GM23338 (cell line): Measurements from ENCODE around the gene ZC3H8. TPM values are rescaled to one million over a fixed set of nuclear protein-coding genes. Genes with fewer than 3 reads are reported as not detected.

ENCODE experiments used
- ATAC-seq: fragments of 200-7000 bp; cut with Tn5 transposase; 3 replicates; pipeline ENCODE4 v1.9.1; 2020
- DNase-seq: peaks from one replicate; pipeline ENCODE4 v3.0.0-alpha.2; 2015; ENCODE audit warnings: low spot score
- H2AFZ ChIP-seq: fragments of 200-600 bp; sonication (generic); 2 replicates; pipeline ENCODE4 v1.8.0; 2016; ENCODE audit warnings: antibody characterized with exemption, mild to moderate bottlenecking, moderate library complexity
- H3F3A ChIP-seq: fragments of 200-600 bp; sonication (generic); replicated peaks from 2 replicates; pipeline ENCODE4 v1.8.0; 2017; ENCODE audit warnings: antibody characterized with exemption, mixed run types, low read depth
- H3K27ac ChIP-seq: fragments of 200-600 bp; sonication (generic); 2 replicates; pipeline ENCODE4 v1.6.1; 2016; ENCODE audit warnings: low read depth
- H3K27me3 ChIP-seq: fragments of 200-600 bp; sonication (generic); 2 replicates; pipeline ENCODE4 v1.8.0; 2016; ENCODE audit warnings: mild to moderate bottlenecking, mixed run types, moderate library complexity; ENCODE audit not compliant: insufficient read depth
- H3K36me3 ChIP-seq: fragments of 200-600 bp; sonication (generic); 2 replicates; pipeline ENCODE4 v1.8.0; 2016; ENCODE audit warnings: mild to moderate bottlenecking; ENCODE audit not compliant: insufficient read depth
- H3K4me1 ChIP-seq: fragments of 200-600 bp; sonication (generic); 2 replicates; pipeline ENCODE4 v1.8.0; 2016; ENCODE audit warnings: mild to moderate bottlenecking, moderate library complexity; ENCODE audit not compliant: insufficient read depth
- H3K4me2 ChIP-seq: fragments of 200-600 bp; sonication (generic); 2 replicates; pipeline ENCODE4 v1.7.1; 2017; ENCODE audit warnings: mixed run types
- H3K4me3 ChIP-seq: fragments of 200-600 bp; sonication (generic); 2 replicates; pipeline ENCODE4 v1.6.1; 2016; ENCODE audit warnings: mixed run types
- H3K79me2 ChIP-seq: fragments of 200-600 bp; sonication (generic); replicated peaks from 2 replicates; pipeline ENCODE4 v1.8.0; 2017; ENCODE audit warnings: mild to moderate bottlenecking; ENCODE audit not compliant: insufficient read depth
- H3K9me2 ChIP-seq: fragments of 200-600 bp; sonication (generic); 2 replicates; pipeline ENCODE4 v1.8.0; 2017; ENCODE audit not compliant: insufficient read depth
- H4K20me1 ChIP-seq: fragments of 200-600 bp; sonication (generic); replicated peaks from 2 replicates; pipeline ENCODE4 v1.8.0; 2017; ENCODE audit warnings: mild to moderate bottlenecking; ENCODE audit not compliant: insufficient read depth
- H3K27ac Mint-ChIP-seq: 2 replicates; pipeline ENCODE4 v1.8.0; 2020; ENCODE audit warnings: inconsistent platforms, mild to moderate bottlenecking, moderate library complexity, mixed read lengths
- H3K27me3 Mint-ChIP-seq: 3 replicates; pipeline ENCODE4 v1.8.0; 2022; ENCODE audit warnings: low read depth, mild to moderate bottlenecking, moderate library complexity, mixed read lengths, inconsistent platforms; ENCODE audit not compliant: insufficient read depth, poor library complexity
- H3K36me3 Mint-ChIP-seq: 3 replicates; pipeline ENCODE4 v1.8.0; 2021; ENCODE audit warnings: low read depth, mild to moderate bottlenecking, inconsistent platforms, moderate library complexity, mixed read lengths
- H3K4me1 Mint-ChIP-seq: 3 replicates; pipeline ENCODE4 v1.8.0; 2020; ENCODE audit warnings: mild to moderate bottlenecking, inconsistent platforms, mixed read lengths
- H3K4me3 Mint-ChIP-seq: 3 replicates; pipeline ENCODE4 v1.8.0; 2021; ENCODE audit warnings: moderate library complexity, mild to moderate bottlenecking, inconsistent platforms, mixed read lengths
- H3K9me3 Mint-ChIP-seq: 3 replicates; pipeline ENCODE4 v1.8.0; 2020; ENCODE audit warnings: moderate library complexity, mild to moderate bottlenecking, inconsistent platforms, mixed read lengths
- CREB1 ChIP-seq: fragments of 250-450 bp; sonication (Bioruptor Pico); IDR thresholded peaks from 2 replicates; pipeline ENCODE4 v1.5.0; 2020; ENCODE audit warnings: low read depth, mild to moderate bottlenecking, moderate library complexity
- CTCF ChIP-seq, 2 experiments: fragments of 200-600 bp in 1 of 2; sonication (generic) in 1 of 2; conservative IDR thresholded peaks; 2 replicates each; pipeline versions ENCODE4 v1.5.1 to v1.6.1; 2016 to 2017; ENCODE audit warnings: antibody characterized with exemption in 2 of 2, low read depth in 2 of 2, mild to moderate bottlenecking in 2 of 2, moderate library complexity in 1 of 2
- ETS1 ChIP-seq: IDR thresholded peaks from 2 replicates; pipeline ENCODE4 v1.6.1; 2016; ENCODE audit warnings: antibody characterized with exemption
- EZH2 ChIP-seq: fragments of 200-600 bp; sonication (generic); IDR thresholded peaks from one replicate; pipeline ENCODE4 v1.8.0; 2017; ENCODE audit warnings: antibody characterized with exemption, mild to moderate bottlenecking, low read depth; ENCODE audit not compliant: unreplicated experiment
- EZH2phosphoT487 ChIP-seq: fragments of 200-600 bp; sonication (generic); IDR thresholded peaks from one replicate; pipeline ENCODE4 v1.8.1; 2018; ENCODE audit warnings: antibody characterized with exemption; ENCODE audit not compliant: unreplicated experiment
- JUNB ChIP-seq: IDR thresholded peaks from one replicate; pipeline ENCODE4 v1.6.1; 2016; ENCODE audit warnings: antibody characterized with exemption; ENCODE audit not compliant: unreplicated experiment
- NANOG ChIP-seq: IDR thresholded peaks from 2 replicates; pipeline ENCODE4 v1.6.1; 2016; ENCODE audit warnings: antibody characterized with exemption, borderline replicate concordance
- REST ChIP-seq: IDR thresholded peaks from one replicate; pipeline ENCODE4 v1.6.1; 2018; ENCODE audit warnings: antibody characterized with exemption; ENCODE audit not compliant: unreplicated experiment
- STAT1 ChIP-seq: IDR thresholded peaks from one replicate; pipeline ENCODE4 v1.6.1; 2016; ENCODE audit warnings: antibody characterized with exemption; ENCODE audit not compliant: unreplicated experiment
- ZNF114 ChIP-seq: fragments of 250-450 bp; sonication (Bioruptor Pico); IDR thresholded peaks from 2 replicates; pipeline ENCODE4 v1.5.0; 2020; ENCODE audit warnings: mild to moderate bottlenecking, moderate library complexity
- ZNF331 ChIP-seq: fragments of 250-450 bp; sonication (Bioruptor Pico); IDR thresholded peaks from 2 replicates; pipeline ENCODE4 v1.5.0; 2020; ENCODE audit warnings: low read depth, mild to moderate bottlenecking, moderate library complexity
- polyA plus RNA-seq: library from polyadenylated mRNA; unstranded; fragments of >200 nt; fragmentation: Nextera tagmentation; extraction: Ambion mirVana; gene quantifications from 2 replicates; pipeline ENCODE4 v1.2.1, GENCODE V29; 2016
- total RNA-seq: library from RNA; depleted of rRNA; stranded (reverse); fragments of >200 nt; shearing (Covaris generic); gene quantifications from 2 replicates; pipeline ENCODE4 v1.2.3, GENCODE V29; 2014

The ZC3H8 gene
- total and polyA plus RNA-seq, 2 experiments from 2014 or later = 13.3 to 42.8 TPM

GRCh38 chr2:112220831-112221230, 34.0 kb downstream of the ZC3H8 start:
- Mint-ChIP-seq H3K4me1 (no peaks in the 10 kb centered on the region), H3K9me3 (peaks cover 4% of the 10 kb centered on the region; the same call in 1 of the 3 replicates), H3K4me3 (no peak overlapping the region), H3K36me3 (peaks cover 22% of the 10 kb centered on the region; the same call in 2 of the 3 replicates), H3K27me3 (peaks cover 3% of the 10 kb centered on the region), H3K27ac (no peak overlapping the region)
- H3K79me2 ChIP-seq = no peaks in the 10 kb centered on the region
- no peak for DNase-seq
- no peaks in the 10 kb centered on the region for H3K27me3 ChIP-seq
- no peak overlapping the region for H3K4me2 ChIP-seq
- no peak for ATAC-seq
- no peaks in the 10 kb centered on the region; the same call in 1 of the 2 replicates for H4K20me1 ChIP-seq
- no peak overlapping the region for H2AFZ ChIP-seq
- H3K4me3 ChIP-seq = no peak overlapping the region
- H3K4me1 ChIP-seq = no peaks in the 10 kb centered on the region
- H3K9me2 ChIP-seq = no peaks in the 10 kb centered on the region
- no peaks in the 10 kb centered on the region for H3F3A ChIP-seq
- H3K27ac ChIP-seq = no peak overlapping the region
- TF ChIP-seq ZNF331 (CRISPR knock-in tag) = no peak
- no peak for TF ChIP-seq REST
- no peak for TF ChIP-seq ZNF114 (CRISPR knock-in tag)
- 0 out of 2 replicates have a peak, but pooled peaks cover 4% of the 10 kb centered on the region for H3K36me3 ChIP-seq

- H3K4me2 ChIP-seq = no peak overlapping the region
- H3K4me1 ChIP-seq = no peaks in the 10 kb centered on the region
- peaks cover 3% of the 10 kb centered on the region for H3K27me3 Mint-ChIP-seq
- H3K4me3 Mint-ChIP-seq = no peak overlapping the region
- no peaks in the 10 kb centered on the region for H3K4me1 Mint-ChIP-seq
- H3K36me3 Mint-ChIP-seq = peaks cover 22% of the 10 kb centered on the region; the same call in 2 of the 3 replicates
- peaks cover 4% of the 10 kb centered on the region; the same call in 1 of the 3 replicates for H3K9me3 Mint-ChIP-seq
- H3K27ac ChIP-seq = no peak overlapping the region
- no peaks in the 10 kb centered on the region for H3K79me2 ChIP-seq
- DNase-seq = no peak
- TF ChIP-seq REST (no peak), ZNF331 (CRISPR knock-in tag) (no peak), ETS1 (no peak), CTCF (conservative IDR thresholded peaks at IDR 0.05; ENCODE audit: low read depth in 2 of 2) (no peak), EZH2 (no peak), NANOG (no peak), EZH2phosphoT487 (no peak), CREB1 (CRISPR knock-in tag) (no peak), STAT1 (no peak), ZNF114 (CRISPR knock-in tag) (no peak), JUNB (no peak)
- H3K4me3 ChIP-seq = no peak overlapping the region
- no peaks in the 10 kb centered on the region; the same call in 1 of the 2 replicates for H4K20me1 ChIP-seq
- H3F3A ChIP-seq = no peaks in the 10 kb centered on the region
- H3K27ac Mint-ChIP-seq = no peak overlapping the region
- 0 out of 2 replicates have a peak, but pooled peaks cover 4% of the 10 kb centered on the region for H3K36me3 ChIP-seq
- H2AFZ ChIP-seq = no peak overlapping the region
- ATAC-seq = no peak
- H3K27me3 ChIP-seq = no peaks in the 10 kb centered on the region
- H3K9me2 ChIP-seq = no peaks in the 10 kb centered on the region
Measured at GRCh38 chr2:112220186-112220585, 34.7 kb downstream of the ZC3H8 start.
